ENCODE measurements around the gene PIK3AP1.

Gene PIK3AP1

GRCh38 chr10:96712662-96713271 is 7.5 kb downstream of the PIK3AP1 start:
- peaks cover 53 to 74% of the 10 kb centered on the region in 2 experiments for H3K4me1 ChIP-seq (ENCODE audit: control insufficient read depth in 1 of 2, insufficient read depth in 1 of 2, low read depth in 1 of 2, low read length in 1 of 2)
- peak overlapping the region; percentile 32 for H3K27ac ChIP-seq
- no peaks in the 10 kb centered on the region for H3K9me3 ChIP-seq
- no peaks in the 10 kb centered on the region for H3K27me3 ChIP-seq
- TF ChIP-seq CTCF (IDR thresholded peaks at IDR 0.05), result no peak
- H3K4me3 ChIP-seq (ENCODE audit: low read depth in 1 of 2, low read length in 1 of 2), result no peak overlapping the region
- peaks cover 12% of the 10 kb centered on the region for H3K36me3 ChIP-seq

GRCh38 chr10:96711048-96711728 is 9.1 kb downstream of the PIK3AP1 start:
- H3K27ac ChIP-seq, result peak overlapping the region; percentile 93

GRCh38 chr10:96709525-96709924 is 10.8 kb downstream of the PIK3AP1 start:
- Histone ChIP-seq H3K9me3 (no peaks in the 10 kb centered on the region), H3K36me3 (peaks cover 29% of the 10 kb centered on the region), H3K4me1 (ENCODE audit: control insufficient read depth in 1 of 2, insufficient read depth in 1 of 2, low read depth in 1 of 2, low read length in 1 of 2) (peaks cover 53 to 71% of the 10 kb centered on the region in 2 experiments), H3K4me3 (ENCODE audit: low read depth in 1 of 2, low read length in 1 of 2) (no peak overlapping the region), H3K27me3 (no peaks in the 10 kb centered on the region), H3K27ac (peak overlapping the region; percentile 93)
- TF ChIP-seq CTCF (IDR thresholded peaks at IDR 0.05), result no peak

More at GRCh38 chr10:96711048-96711728, 9.1 kb downstream of the PIK3AP1 start:
- Histone ChIP-seq H3K4me1 (ENCODE audit: control insufficient read depth in 1 of 2, insufficient read depth in 1 of 2, low read depth in 1 of 2, low read length in 1 of 2) (peaks cover 47 to 70% of the 10 kb centered on the region in 2 experiments), H3K4me3 (ENCODE audit: low read depth in 1 of 2, low read length in 1 of 2) (no peak overlapping the region), H3K36me3 (peaks cover 26% of the 10 kb centered on the region), H3K27me3 (no peaks in the 10 kb centered on the region), H3K9me3 (no peaks in the 10 kb centered on the region)
- TF ChIP-seq CTCF (IDR thresholded peaks at IDR 0.05), result no peak

- Histone ChIP-seq H3K27ac (peak overlapping the region; percentile 93), H3K27me3 (no peaks in the 10 kb centered on the region), H3K36me3 (peaks cover 29% of the 10 kb centered on the region), H3K9me3 (no peaks in the 10 kb centered on the region), H3K4me1 (ENCODE audit: control insufficient read depth in 1 of 2, insufficient read depth in 1 of 2, low read depth in 1 of 2, low read length in 1 of 2) (peaks cover 58 to 74% of the 10 kb centered on the region in 2 experiments), H3K4me3 (ENCODE audit: low read depth in 1 of 2, low read length in 1 of 2) (peak overlapping the region; percentile 11 to 20)
- TF ChIP-seq CTCF (IDR thresholded peaks at IDR 0.05), result no peak
Measured at GRCh38 chr10:96708996-96709395, 11.3 kb downstream of the PIK3AP1 start.

GRCh38 chr10:96708456-96708855 is 11.9 kb downstream of the PIK3AP1 start:
- no peaks in the 10 kb centered on the region for H3K27me3 ChIP-seq
- H3K36me3 ChIP-seq, result peaks cover 29% of the 10 kb centered on the region
- no peak for TF ChIP-seq CTCF (IDR thresholded peaks at IDR 0.05)
- H3K27ac ChIP-seq, result peak overlapping the region; percentile 93
- no peaks in the 10 kb centered on the region for H3K9me3 ChIP-seq
- H3K4me1 ChIP-seq (ENCODE audit: control insufficient read depth in 1 of 2, insufficient read depth in 1 of 2, low read depth in 1 of 2, low read length in 1 of 2), result peaks cover 63 to 80% of the 10 kb centered on the region in 2 experiments
- H3K4me3 ChIP-seq (ENCODE audit: low read depth in 1 of 2, low read length in 1 of 2), result peak overlapping the region; percentile 11 to 20

Data from neutrophil (primary cell).